Vein endothelial cell (primary cell): ENCODE data around the gene FAM210A. TPM values are rescaled to one million over a fixed set of nuclear protein-coding genes. Genes with fewer than 3 reads are reported as not detected.

Experiments used
- small RNA-seq: library from RNA; depleted of rRNA; stranded (forward); fragments of <200 nt; gene quantifications from one replicate; pipeline ENCODE3, GENCODE V24; 2012
- total RNA-seq: library from RNA; depleted of rRNA; stranded (reverse); fragments of >200 nt; gene quantifications from 2 replicates; pipeline ENCODE4 v1.2.3, GENCODE V29; 2012

Gene FAM210A
- 23.5 and 27.1 TPM in 2 replicates for total RNA-seq

GRCh38 chr18:13726232-13726971 is at the start of gene FAM210A, which contains the start of gene RNMT:
Gene FAM210A (minus strand): TSS chr18:13726558. CDS start chr18:13682077, 44,481 bp downstream.
Gene RNMT (plus strand): TSS chr18:13726673. CDS start chr18:13731518, 4,845 bp downstream.

Small RNAs within 50 kb of the gene (small RNA-seq; reads per million reads assigned to genes)
- not detected for gene AP001525.1
- not detected for gene RN7SL362P

Other genes starting within 250 kb of the FAM210A start
- gene RNMT, start 115 bp upstream of the FAM210A start, total RNA-seq: 23.5 and 29.0 TPM in 2 replicates
- not detected in 2 replicates for gene MC5R, start 97.6 kb upstream of the FAM210A start, total RNA-seq
- not detected in 2 replicates for gene MC2R, start 189.0 kb upstream of the FAM210A start, total RNA-seq